SK-N-SH treated with all-trans-retinoic acid at 6 μM for 48 hours (cell line): Measurements from ENCODE around the gene GRHL1.

Source experiments
- GLIS3 ChIP-seq: fragments of 250-450 bp; sonication (Bioruptor Pico); IDR thresholded peaks from 2 replicates; pipeline ENCODE4 v1.5.0; 2020; ENCODE audit warnings: mild to moderate bottlenecking, moderate library complexity
- OSR1 ChIP-seq: fragments of 250-450 bp; sonication (Bioruptor Pico); IDR thresholded peaks from 2 replicates; pipeline ENCODE4 v1.8.0; 2022; ENCODE audit warnings: moderate library complexity, mild to moderate bottlenecking, inconsistent platforms
- RARB ChIP-seq: fragments of 250-450 bp; sonication (Bioruptor Pico); IDR thresholded peaks from 2 replicates; pipeline ENCODE4 v1.8.0; 2021; ENCODE audit warnings: mild to moderate bottlenecking, moderate library complexity
- SNAI2 ChIP-seq: fragments of 250-450 bp; sonication (Bioruptor Pico); IDR thresholded peaks from 2 replicates; pipeline ENCODE4 v1.5.0; 2020; ENCODE audit warnings: mild to moderate bottlenecking, moderate library complexity
- ZC3H10 ChIP-seq: fragments of 250-450 bp; sonication (Bioruptor Pico); IDR thresholded peaks from 2 replicates; pipeline ENCODE4 v1.5.1; 2021; ENCODE audit warnings: mild to moderate bottlenecking, moderate library complexity
- ZNF8 ChIP-seq: fragments of 450-650 bp; formaldehyde crosslinking; IDR thresholded peaks from 2 replicates; pipeline ENCODE4 v1.5.0; 2020; ENCODE audit warnings: mild to moderate bottlenecking, moderate library complexity
- TF ChIP-seq, protein P1 (sequence below): fragments of 250-450 bp; sonication (Bioruptor Pico); IDR thresholded peaks from 2 replicates; pipeline ENCODE4 v1.8.0; 2021; ENCODE audit warnings: low read depth, mild to moderate bottlenecking, moderate library complexity, borderline replicate concordance
- TF ChIP-seq, protein P2 (sequence below): fragments of 250-450 bp; sonication (Bioruptor Pico); IDR thresholded peaks from 2 replicates; pipeline ENCODE4 v1.8.0; 2020; ENCODE audit warnings: mild to moderate bottlenecking, moderate library complexity, borderline replicate concordance
- TF ChIP-seq, protein P3 (sequence below): fragments of 250-450 bp; sonication (Bioruptor Pico); IDR thresholded peaks from 2 replicates; pipeline ENCODE4 v1.5.1; 2020; ENCODE audit warnings: low read depth, mild to moderate bottlenecking, moderate library complexity
- TF ChIP-seq, protein P4 (sequence below): fragments of 250-450 bp; sonication (Bioruptor Pico); IDR thresholded peaks from 2 replicates; pipeline ENCODE4 v1.5.0; 2020; ENCODE audit warnings: mild to moderate bottlenecking, moderate library complexity

DNA sequence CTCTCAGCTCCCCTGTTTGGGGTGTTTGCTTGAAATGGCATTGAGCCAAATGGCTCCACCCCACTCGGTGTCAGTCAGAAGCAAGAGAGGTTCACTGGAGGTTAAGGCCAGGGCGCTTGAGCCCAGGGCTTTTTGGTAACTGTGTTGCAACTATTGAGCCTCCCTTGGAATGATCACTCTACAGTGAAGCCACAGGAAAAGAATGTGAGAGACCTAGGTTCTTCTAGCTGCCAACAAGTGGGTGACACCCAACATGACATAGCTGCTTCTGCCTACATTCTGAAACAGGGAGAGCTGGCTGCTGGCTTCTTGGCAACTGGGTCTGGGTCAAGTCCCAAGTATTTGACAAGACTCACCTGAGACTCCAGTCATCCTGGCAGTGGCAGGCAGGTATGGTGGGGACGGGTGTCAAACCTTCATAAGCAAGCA lies 7.1 kb upstream of the GRHL1 start:
- TF ChIP-seq, protein P1, sequence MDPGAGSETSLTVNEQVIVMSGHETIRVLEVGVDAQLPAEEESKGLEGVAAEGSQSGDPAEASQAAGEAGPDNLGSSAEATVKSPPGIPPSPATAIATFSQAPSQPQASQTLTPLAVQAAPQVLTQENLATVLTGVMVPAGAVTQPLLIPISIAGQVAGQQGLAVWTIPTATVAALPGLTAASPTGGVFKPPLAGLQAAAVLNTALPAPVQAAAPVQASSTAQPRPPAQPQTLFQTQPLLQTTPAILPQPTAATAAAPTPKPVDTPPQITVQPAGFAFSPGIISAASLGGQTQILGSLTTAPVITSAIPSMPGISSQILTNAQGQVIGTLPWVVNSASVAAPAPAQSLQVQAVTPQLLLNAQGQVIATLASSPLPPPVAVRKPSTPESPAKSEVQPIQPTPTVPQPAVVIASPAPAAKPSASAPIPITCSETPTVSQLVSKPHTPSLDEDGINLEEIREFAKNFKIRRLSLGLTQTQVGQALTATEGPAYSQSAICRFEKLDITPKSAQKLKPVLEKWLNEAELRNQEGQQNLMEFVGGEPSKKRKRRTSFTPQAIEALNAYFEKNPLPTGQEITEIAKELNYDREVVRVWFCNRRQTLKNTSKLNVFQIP = no peak
- TF ChIP-seq SNAI2 (CRISPR knock-in tag) (no peak), ZC3H10 (CRISPR knock-in tag) (no peak), OSR1 (no peak), ZNF8 (no peak), GLIS3 (CRISPR knock-in tag) (no peak), RARB (CRISPR knock-in tag) (no peak)
- TF ChIP-seq, protein P2, sequence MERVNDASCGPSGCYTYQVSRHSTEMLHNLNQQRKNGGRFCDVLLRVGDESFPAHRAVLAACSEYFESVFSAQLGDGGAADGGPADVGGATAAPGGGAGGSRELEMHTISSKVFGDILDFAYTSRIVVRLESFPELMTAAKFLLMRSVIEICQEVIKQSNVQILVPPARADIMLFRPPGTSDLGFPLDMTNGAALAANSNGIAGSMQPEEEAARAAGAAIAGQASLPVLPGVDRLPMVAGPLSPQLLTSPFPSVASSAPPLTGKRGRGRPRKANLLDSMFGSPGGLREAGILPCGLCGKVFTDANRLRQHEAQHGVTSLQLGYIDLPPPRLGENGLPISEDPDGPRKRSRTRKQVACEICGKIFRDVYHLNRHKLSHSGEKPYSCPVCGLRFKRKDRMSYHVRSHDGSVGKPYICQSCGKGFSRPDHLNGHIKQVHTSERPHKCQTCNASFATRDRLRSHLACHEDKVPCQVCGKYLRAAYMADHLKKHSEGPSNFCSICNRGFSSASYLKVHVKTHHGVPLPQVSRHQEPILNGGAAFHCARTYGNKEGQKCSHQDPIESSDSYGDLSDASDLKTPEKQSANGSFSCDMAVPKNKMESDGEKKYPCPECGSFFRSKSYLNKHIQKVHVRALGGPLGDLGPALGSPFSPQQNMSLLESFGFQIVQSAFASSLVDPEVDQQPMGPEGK = no peak
- TF ChIP-seq, protein P3, sequence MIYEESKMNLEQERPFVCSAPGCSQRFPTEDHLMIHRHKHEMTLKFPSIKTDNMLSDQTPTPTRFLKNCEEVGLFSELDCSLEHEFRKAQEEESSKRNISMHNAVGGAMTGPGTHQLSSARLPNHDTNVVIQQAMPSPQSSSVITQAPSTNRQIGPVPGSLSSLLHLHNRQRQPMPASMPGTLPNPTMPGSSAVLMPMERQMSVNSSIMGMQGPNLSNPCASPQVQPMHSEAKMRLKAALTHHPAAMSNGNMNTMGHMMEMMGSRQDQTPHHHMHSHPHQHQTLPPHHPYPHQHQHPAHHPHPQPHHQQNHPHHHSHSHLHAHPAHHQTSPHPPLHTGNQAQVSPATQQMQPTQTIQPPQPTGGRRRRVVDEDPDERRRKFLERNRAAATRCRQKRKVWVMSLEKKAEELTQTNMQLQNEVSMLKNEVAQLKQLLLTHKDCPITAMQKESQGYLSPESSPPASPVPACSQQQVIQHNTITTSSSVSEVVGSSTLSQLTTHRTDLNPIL = no peak
- TF ChIP-seq, protein P4, sequence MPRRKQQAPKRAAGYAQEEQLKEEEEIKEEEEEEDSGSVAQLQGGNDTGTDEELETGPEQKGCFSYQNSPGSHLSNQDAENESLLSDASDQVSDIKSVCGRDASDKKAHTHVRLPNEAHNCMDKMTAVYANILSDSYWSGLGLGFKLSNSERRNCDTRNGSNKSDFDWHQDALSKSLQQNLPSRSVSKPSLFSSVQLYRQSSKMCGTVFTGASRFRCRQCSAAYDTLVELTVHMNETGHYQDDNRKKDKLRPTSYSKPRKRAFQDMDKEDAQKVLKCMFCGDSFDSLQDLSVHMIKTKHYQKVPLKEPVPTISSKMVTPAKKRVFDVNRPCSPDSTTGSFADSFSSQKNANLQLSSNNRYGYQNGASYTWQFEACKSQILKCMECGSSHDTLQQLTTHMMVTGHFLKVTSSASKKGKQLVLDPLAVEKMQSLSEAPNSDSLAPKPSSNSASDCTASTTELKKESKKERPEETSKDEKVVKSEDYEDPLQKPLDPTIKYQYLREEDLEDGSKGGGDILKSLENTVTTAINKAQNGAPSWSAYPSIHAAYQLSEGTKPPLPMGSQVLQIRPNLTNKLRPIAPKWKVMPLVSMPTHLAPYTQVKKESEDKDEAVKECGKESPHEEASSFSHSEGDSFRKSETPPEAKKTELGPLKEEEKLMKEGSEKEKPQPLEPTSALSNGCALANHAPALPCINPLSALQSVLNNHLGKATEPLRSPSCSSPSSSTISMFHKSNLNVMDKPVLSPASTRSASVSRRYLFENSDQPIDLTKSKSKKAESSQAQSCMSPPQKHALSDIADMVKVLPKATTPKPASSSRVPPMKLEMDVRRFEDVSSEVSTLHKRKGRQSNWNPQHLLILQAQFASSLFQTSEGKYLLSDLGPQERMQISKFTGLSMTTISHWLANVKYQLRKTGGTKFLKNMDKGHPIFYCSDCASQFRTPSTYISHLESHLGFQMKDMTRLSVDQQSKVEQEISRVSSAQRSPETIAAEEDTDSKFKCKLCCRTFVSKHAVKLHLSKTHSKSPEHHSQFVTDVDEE (CRISPR knock-in tag) = no peak
